HepG2 (cell line): ENCODE results near the gene CD300LF. TPM values are rescaled to one million over a fixed set of nuclear protein-coding genes. Genes with fewer than 3 reads are reported as not detected.
A peak's percentile ranks its signal among the peaks of the same experiment; 100 is the strongest.

ENCODE experiments used
- ATAC-seq: fragments of 200-7000 bp; cut with Tn5 transposase; 3 replicates; pipeline ENCODE4 v1.9.1; 2020; ENCODE audit warnings: mild to moderate bottlenecking, moderate library complexity
- BruUV-seq: library from RNA; stranded (reverse); fragments of 400-500 nt; replicated peaks from 2 replicates; lab custom pipeline; 2021; lab: Mats Ljungman, UMichigan
- CTCF ChIA-PET: fragments of 300-600 bp; formaldehyde crosslinking; extraction: SDS; loops from one replicate; lab custom pipeline; 2021; ENCODE audit warnings: low total read pairs, inconsistent platforms, low intra/inter-chr PET ratio; lab: Yijun Ruan, JAX
- POLR2A ChIA-PET: fragments of 350-600 bp; sonication (Branson Sonifier 250); formaldehyde crosslinking; loops from one replicate; lab custom pipeline; 2020; ENCODE audit warnings: antibody characterized with exemption, inconsistent platforms; lab: Yijun Ruan, JAX
- DNase-seq: peaks from one replicate; pipeline ENCODE4 v3.0.0-alpha.2; 2015; ENCODE audit warnings: low spot score
- FAIRE-seq: peaks from 3 replicates; lab custom pipeline; 2011; peaks lifted over from hg19 to GRCh38; lab: Jason Lieb, UNC
- H2AFZ ChIP-seq: one replicate; pipeline ENCODE4 v1.6.1; 2011; ENCODE audit warnings: low read length, inconsistent platforms
- H3K27ac ChIP-seq: fragments of 300-600 bp; 3 replicates; pipeline ENCODE4 v1.8.0; 2011; ENCODE audit warnings: mixed run types, mild to moderate bottlenecking, mixed read lengths, low read length, inconsistent platforms; ENCODE audit not compliant: insufficient read depth; ENCODE audit errors: extremely low read length
- H3K27me3 ChIP-seq, 2 experiments: fragments of 200-600 bp in 1 of 2; 2 replicates in 1 of 2; 3 replicates in 1 of 2; pipeline versions ENCODE4 v1.6.0 to v1.8.0; 2011; ENCODE audit warnings: low read length in 2 of 2, mild to moderate bottlenecking in 2 of 2, moderate library complexity in 2 of 2, inconsistent platforms in 1 of 2; ENCODE audit not compliant: insufficient read depth in 2 of 2, control insufficient read depth in 1 of 2
- H3K36me3 ChIP-seq, 2 experiments: fragments of 200-600 bp in 1 of 2; replicated peaks in 1 of 2; 2 replicates in 1 of 2; 3 replicates in 1 of 2; pipeline versions ENCODE4 v1.5.1 to v1.8.0; 2011; ENCODE audit warnings: low read length in 2 of 2, inconsistent platforms in 1 of 2; ENCODE audit not compliant: insufficient read depth in 2 of 2, control insufficient read depth in 1 of 2
- H3K4me1 ChIP-seq: 2 replicates; pipeline ENCODE4 v1.5.1; 2012; ENCODE audit warnings: low read length, inconsistent platforms; ENCODE audit not compliant: insufficient read depth
- H3K4me2 ChIP-seq: 2 replicates; pipeline ENCODE4 v1.6.0; 2011; ENCODE audit warnings: low read depth, low read length, inconsistent platforms
- H3K4me3 ChIP-seq, 3 experiments: fragments of 200-600 bp in 1 of 3; sonication (generic), shearing (Covaris generic) in 1 of 3; replicated peaks in 1 of 3; 2 replicates each; pipeline ENCODE4 v1.5.1; 2011 to 2016; ENCODE audit warnings: low read length in 3 of 3, inconsistent platforms in 2 of 3, low read depth in 2 of 3, mild to moderate bottlenecking in 2 of 3, control low read depth in 1 of 3, mixed read lengths in 1 of 3; ENCODE audit not compliant: insufficient read depth in 1 of 3
- H3K79me2 ChIP-seq: one replicate; pipeline ENCODE4 v1.6.1; 2011; ENCODE audit warnings: low read length, inconsistent platforms; ENCODE audit not compliant: insufficient read depth
- H3K9ac ChIP-seq: 2 replicates; pipeline ENCODE4 v1.6.0; 2011; ENCODE audit warnings: mild to moderate bottlenecking, low read depth, low read length, inconsistent platforms; ENCODE audit not compliant: insufficient read depth
- H3K9me3 ChIP-seq: 2 replicates; pipeline ENCODE4 v1.5.1; 2012; ENCODE audit warnings: mild to moderate bottlenecking, low read length
- H4K20me1 ChIP-seq: 2 replicates; pipeline ENCODE4 v1.6.0; 2011; ENCODE audit warnings: inconsistent platforms, mild to moderate bottlenecking, low read length, moderate library complexity; ENCODE audit not compliant: insufficient read depth
- ATF6 ChIP-seq: sonication (generic); formaldehyde crosslinking; conservative IDR thresholded peaks from 2 replicates; pipeline ENCODE4 v1.4.0; 2020; ENCODE audit warnings: missing genetic modification reagents
- ELF1 ChIP-seq: sonication (generic); formaldehyde crosslinking; IDR thresholded peaks from 2 replicates; pipeline ENCODE4 v1.4.0; 2020; ENCODE audit warnings: missing genetic modification reagents
- FOXA1 ChIP-seq, 2 experiments: fragments of 450-650 bp in 1 of 2; sonication (generic) in 1 of 2; formaldehyde crosslinking in 1 of 2; IDR thresholded peaks; 2 replicates each; pipeline versions ENCODE4 v1.4.0 to v1.6.1; 2016 to 2020; ENCODE audit warnings: missing genetic modification reagents in 1 of 2
- GRHL1 ChIP-seq: sonication (generic); formaldehyde crosslinking; conservative IDR thresholded peaks from 2 replicates; pipeline ENCODE4 v1.8.0; 2022; ENCODE audit warnings: missing genetic modification reagents
- MTF1 ChIP-seq: sonication (generic); formaldehyde crosslinking; IDR thresholded peaks from 2 replicates; pipeline ENCODE4 v1.5.0; 2020; ENCODE audit warnings: missing genetic modification reagents
- NFYC ChIP-seq: IDR thresholded peaks from 2 replicates; pipeline ENCODE4 v1.6.1; 2016; ENCODE audit warnings: missing genetic modification reagents, missing compliant biosample characterization
- SIX4 ChIP-seq: sonication (generic); formaldehyde crosslinking; IDR thresholded peaks from 2 replicates; pipeline ENCODE4 v1.4.0; 2020; ENCODE audit warnings: missing genetic modification reagents
- SOX5 ChIP-seq: IDR thresholded peaks from 2 replicates; pipeline ENCODE4 v1.6.1; 2016; ENCODE audit warnings: borderline replicate concordance
- SRSF9 ChIP-seq: fragments of 200-400 bp; formaldehyde crosslinking; IDR thresholded peaks from 2 replicates; pipeline ENCODE4 v1.6.1; 2018; ENCODE audit warnings: borderline replicate concordance, mild to moderate bottlenecking, low read depth, low read length; ENCODE audit not compliant: insufficient read depth, poor library complexity, severe bottlenecking
- TAF15 ChIP-seq: fragments of 200-400 bp; formaldehyde crosslinking; IDR thresholded peaks from one replicate; pipeline ENCODE4 v1.6.1; 2018; ENCODE audit warnings: mild to moderate bottlenecking, low read depth, low read length; ENCODE audit not compliant: poor library complexity, severe bottlenecking
- THAP11 ChIP-seq: IDR thresholded peaks from 2 replicates; pipeline ENCODE4 v1.6.1; 2016; ENCODE audit warnings: missing biosample characterization, missing genetic modification reagents
- ZMAT3 ChIP-seq: sonication (generic); formaldehyde crosslinking; conservative IDR thresholded peaks from 2 replicates; pipeline ENCODE4 v1.7.0; 2021; ENCODE audit warnings: missing genetic modification reagents
- ZNF260 ChIP-seq: sonication (generic); formaldehyde crosslinking; IDR thresholded peaks from 2 replicates; pipeline ENCODE4 v1.4.0; 2020; ENCODE audit warnings: missing genetic modification reagents, low read depth, mild to moderate bottlenecking, borderline replicate concordance
- ZNF333 ChIP-seq: sonication (generic); formaldehyde crosslinking; IDR thresholded peaks from 2 replicates; pipeline ENCODE4 v1.4.0; 2020; ENCODE audit warnings: mild to moderate bottlenecking, missing genetic modification reagents, borderline replicate concordance
- ZNF709 ChIP-seq: sonication (generic); formaldehyde crosslinking; IDR thresholded peaks from 2 replicates; pipeline ENCODE4 v1.5.0; 2020; ENCODE audit warnings: mild to moderate bottlenecking, missing genetic modification reagents
- ZNF737 ChIP-seq: sonication (generic); formaldehyde crosslinking; IDR thresholded peaks from 2 replicates; pipeline ENCODE4 v1.5.0; 2020; ENCODE audit warnings: missing genetic modification reagents, mild to moderate bottlenecking, borderline replicate concordance
- WGBS: methylation state at CpG from one replicate; pipeline ENCODE4 v1.1.6; 2017; ENCODE audit warnings: low lambda C conversion rate; 5-methylcytosine and 5-hydroxymethylcytosine counted together
- in situ Hi-C: cut with HindIII; loops from 2 replicates; pipeline ENCODE4 v1.10.0; 2017; ENCODE audit warnings: low pct_unique_long_range_greater_than_20kb; ENCODE audit not compliant: extremely low pct_ligation_motif_present
- intact Hi-C: fragments of 100-400 bp; cut with micrococcal nuclease; formaldehyde crosslinking; loops from one replicate; pipeline ENCODE4 v1.10.0; 2022; ENCODE audit not compliant: unreplicated experiment
- polyA plus RNA-seq, 8 experiments: library from polyadenylated mRNA; depleted of rRNA in 3 of 8; stranded (reverse) in 7 of 8; unstranded in 1 of 8; fragments of >200 nt; fragmentation: Illumina TruSeq in 4 of 8; extraction: Trizol in 4 of 8; gene quantifications; 2 replicates each; pipeline versions ENCODE4 v1.2.1 to v1.2.3, GENCODE V29; 2011 to 2016; ENCODE audit warnings: low read depth in 4 of 8, missing spikeins in 1 of 8, mixed read lengths in 1 of 8; ENCODE audit not compliant: insufficient read depth in 1 of 8
- total RNA-seq, 5 experiments: library from RNA; depleted of rRNA; stranded (reverse); fragments of >200 nt; fragmentation: Illumina TruSeq; extraction: Trizol; gene quantifications; 2 replicates each; pipeline ENCODE4 v1.2.3, GENCODE V29; 2016; ENCODE audit warnings: low read depth in 1 of 5
- TF ChIP-seq, protein P1 (sequence below): sonication (generic); formaldehyde crosslinking; IDR thresholded peaks from 2 replicates; pipeline ENCODE4 v1.4.0; 2020; ENCODE audit warnings: missing genetic modification reagents

CD300LF gene
- total and polyA plus RNA-seq, 2 of the 13 experiments (the other 11 are each of a cell fraction or from before 2014, with no cell fraction given) = not detected

- peak; percentile 93 for DNase-seq
- H3K4me3 ChIP-seq = peak overlapping the region; percentile 95 to 99 (median 99)
- peaks cover 71% of the 10 kb centered on the region for H3K79me2 ChIP-seq
- intact Hi-C loops = loop anchor here (1.0 kb wide), 1 partner anchor 10 kb away; no protein-coding TSS in a partner anchor
- H2AFZ ChIP-seq = no peak overlapping the region
- POLR2A ChIA-PET = interaction anchor here (0.6 to 21.5 kb wide), 20 partner anchors 8 to 1029 kb away, joined by 3 to 1459 read pairs (median 4); partner anchors contain the start of genes FDXR, NAT9 and RAB37
- peak; percentile 60 for ATAC-seq
- peak overlapping the region; percentile 96 for H3K27ac ChIP-seq
- CTCF ChIA-PET = interaction anchor here (9.0 kb wide), 1 partner anchor 21 kb away, joined by 219 read pairs; the partner anchor contains the start of gene NAT9
- peaks cover 74% of the 10 kb centered on the region for H3K4me1 ChIP-seq
- BruUV-seq = no TSS peak
- peaks cover 24% of the 10 kb centered on the region for H4K20me1 ChIP-seq
- no peaks in the 10 kb centered on the region for H3K9me3 ChIP-seq
- no peaks in the 10 kb centered on the region; a peak in 1 of 5 replicates for H3K27me3 ChIP-seq
- H3K36me3 ChIP-seq = peaks cover 6 to 27% of the 10 kb centered on the region in 2 experiments
- 1% methylated on average over 12 of the region's 13 CpGs for WGBS
- peak overlapping the region; percentile 97 for H3K4me2 ChIP-seq
- FAIRE-seq = peak; percentile 67
- in situ Hi-C loops = loop anchor here (10.0 kb wide), 1 partner anchor 316 kb away; the partner anchor contains the start of gene GPRC5C
- H3K9ac ChIP-seq = peak overlapping the region; percentile 94
- TF ChIP-seq ELF1 (CRISPR knock-in tag) (peak; percentile 68), MTF1 (CRISPR knock-in tag) (no peak), SRSF9 (no peak), GRHL1 (CRISPR knock-in tag) (no peak), ZMAT3 (CRISPR knock-in tag) (no peak), SOX5 (CRISPR knock-in tag) (peak; percentile 79), SIX4 (CRISPR knock-in tag) (no peak), NFYC (CRISPR knock-in tag) (peak; percentile 45; the same call in 1 of the 2 replicates), ZNF260 (no peak), ZNF737 (CRISPR knock-in tag) (no peak), FOXA1 (IDR thresholded peaks at IDR 0.05) (no peak), FOXA1 (CRISPR knock-in tag; IDR thresholded peaks at IDR 0.05) (no peak), ATF6 (0 out of 2 replicates have a peak, but pooled peaks have one; percentile 85), ZNF333 (CRISPR knock-in tag) (no peak), ZNF709 (no peak), THAP11 (peak; percentile 63; the same call in 1 of the 2 replicates), TAF15 (no peak)
- TF ChIP-seq, protein P1, sequence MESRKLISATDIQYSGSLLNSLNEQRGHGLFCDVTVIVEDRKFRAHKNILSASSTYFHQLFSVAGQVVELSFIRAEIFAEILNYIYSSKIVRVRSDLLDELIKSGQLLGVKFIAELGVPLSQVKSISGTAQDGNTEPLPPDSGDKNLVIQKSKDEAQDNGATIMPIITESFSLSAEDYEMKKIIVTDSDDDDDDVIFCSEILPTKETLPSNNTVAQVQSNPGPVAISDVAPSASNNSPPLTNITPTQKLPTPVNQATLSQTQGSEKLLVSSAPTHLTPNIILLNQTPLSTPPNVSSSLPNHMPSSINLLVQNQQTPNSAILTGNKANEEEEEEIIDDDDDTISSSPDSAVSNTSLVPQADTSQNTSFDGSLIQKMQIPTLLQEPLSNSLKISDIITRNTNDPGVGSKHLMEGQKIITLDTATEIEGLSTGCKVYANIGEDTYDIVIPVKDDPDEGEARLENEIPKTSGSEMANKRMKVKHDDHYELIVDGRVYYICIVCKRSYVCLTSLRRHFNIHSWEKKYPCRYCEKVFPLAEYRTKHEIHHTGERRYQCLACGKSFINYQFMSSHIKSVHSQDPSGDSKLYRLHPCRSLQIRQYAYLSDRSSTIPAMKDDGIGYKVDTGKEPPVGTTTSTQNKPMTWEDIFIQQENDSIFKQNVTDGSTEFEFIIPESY = peak; percentile 56
These were observed 37.8 kb upstream of the CD300LF start for GRCh38 chr17:74750327-74751069.
